ENCODE data around the gene LDB2.

- TF ChIP-seq EZH2 (IDR thresholded peaks at IDR 0.05; ENCODE audit: borderline replicate concordance, low read length) (no peak), CTCF (conservative IDR thresholded peaks at IDR 0.05 in 1 of 2, IDR thresholded peaks at IDR 0.05 in 1 of 2; ENCODE audit: extremely low read depth in 1 of 2, insufficient read depth in 1 of 2, low read depth in 1 of 2, low read length in 2 of 2) (no peak)
Measured at GRCh38 chr4:16909281-16909680, 10.8 kb upstream of the LDB2 start.
